NCI-H774 (cell line): ENCODE measurements around the gene ADPRHL1.
"Not testable (repeated sequence)": the region's sequence is repeated elsewhere in the genome, so short reads cannot be mapped to it uniquely, and the experiment has no call there.

Source experiments
- DNase-seq: peaks from one replicate; lab custom pipeline; 2025; lab: John Stamatoyannopoulos, UW

ADPRHL1 gene

DNA sequence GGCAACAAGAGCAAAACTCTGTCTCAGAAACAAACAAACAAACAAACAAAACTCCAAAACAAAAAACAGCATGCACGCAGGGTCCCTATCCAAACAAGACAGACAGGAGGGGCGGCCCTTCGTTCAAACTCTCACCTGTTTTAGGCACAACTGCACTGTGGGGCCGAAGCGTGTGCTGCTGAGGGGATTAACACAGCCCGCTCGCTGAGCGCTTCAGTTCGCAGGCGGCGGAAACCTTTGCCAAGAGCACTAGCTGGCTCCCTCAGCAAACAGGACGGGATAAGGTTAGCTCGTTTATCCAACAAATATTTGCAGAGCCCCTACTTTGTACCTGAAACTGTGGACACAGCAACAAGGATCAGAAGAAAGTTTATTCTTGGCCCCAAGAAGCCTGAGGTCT lies 1.6 kb upstream of the ADPRHL1 start:
- DNase-seq, result no peak

DNA sequence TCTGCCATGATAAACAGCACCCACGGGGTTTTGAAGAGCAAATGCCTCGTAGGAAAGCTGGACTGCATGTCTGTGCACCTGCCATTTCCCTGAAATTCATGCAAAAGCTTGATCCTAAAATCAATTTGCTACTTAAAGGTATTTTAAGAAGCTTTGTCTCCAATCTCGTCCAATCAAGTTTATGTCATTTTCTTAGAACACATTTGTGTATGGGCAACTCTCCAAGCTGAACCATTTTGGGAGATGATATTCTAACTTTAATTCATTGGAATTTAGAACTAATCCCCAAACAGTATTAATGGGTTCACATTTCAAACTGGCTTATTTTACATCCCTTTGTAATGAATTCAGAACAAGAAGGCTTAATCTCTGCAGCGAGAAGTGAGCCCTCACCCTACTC lies 822 bp downstream of the ADPRHL1 start:
- DNase-seq, result no peak

DNA sequence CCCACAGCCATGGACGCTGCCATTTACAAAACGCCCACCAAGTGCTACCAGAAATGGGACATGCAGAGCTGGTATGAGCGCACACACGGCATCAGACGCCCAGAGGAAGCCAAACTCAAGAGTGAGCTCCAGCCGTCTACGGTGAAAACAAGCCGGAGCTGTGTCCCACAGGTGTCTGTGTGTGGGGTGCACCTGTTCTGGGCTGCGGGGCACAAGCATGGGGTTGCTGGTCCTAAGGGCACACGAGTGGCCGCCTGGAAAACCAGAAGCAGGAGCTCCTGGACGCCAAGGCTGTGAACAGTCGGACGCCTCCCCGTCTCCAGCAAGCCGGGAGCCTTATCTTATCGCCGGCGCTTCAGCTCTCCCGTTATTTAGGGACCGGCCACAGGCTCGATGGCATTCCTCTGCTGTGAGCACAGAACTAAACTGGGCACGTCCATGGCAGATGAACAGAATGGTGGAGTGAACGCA lies 1.3 kb downstream of the ADPRHL1 start:
- no peak for DNase-seq

DNA sequence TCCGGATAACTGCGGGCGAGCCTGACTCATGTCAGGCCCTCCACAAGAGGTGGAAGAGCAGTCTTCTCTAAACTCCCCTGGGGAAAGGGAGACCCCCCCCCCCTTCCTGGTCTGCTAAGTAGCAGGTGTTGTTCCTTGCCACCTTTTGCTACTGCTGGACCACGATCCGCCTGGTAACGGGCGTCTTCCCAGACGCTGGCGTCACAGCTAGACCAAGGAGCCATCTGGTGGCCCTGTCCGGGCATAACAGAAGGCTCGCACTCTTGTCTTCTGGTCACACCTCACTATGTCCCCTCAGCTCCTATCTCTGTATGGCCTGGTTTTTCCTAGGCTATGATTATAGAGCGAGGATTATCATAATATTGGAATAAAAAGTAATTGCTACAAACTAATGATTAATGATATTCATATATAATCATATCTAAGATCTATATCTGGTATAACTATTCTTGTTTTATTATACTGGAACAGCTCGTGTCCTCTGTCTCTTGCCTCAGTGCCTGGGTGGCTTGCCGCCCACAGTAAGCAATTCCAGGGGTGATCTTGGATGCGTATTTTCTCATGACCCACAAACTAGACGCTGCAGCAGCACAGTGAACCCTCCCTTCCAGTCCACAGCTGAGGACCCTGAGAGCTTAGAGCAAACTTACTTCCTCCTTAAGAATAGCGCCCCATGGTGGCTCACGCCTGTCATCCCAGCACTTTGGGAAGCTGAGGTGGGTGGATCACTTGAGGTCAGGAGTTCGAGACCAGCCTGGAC lies 2.2 kb downstream of the ADPRHL1 start:
- DNase-seq, result peak; percentile 12

DNA sequence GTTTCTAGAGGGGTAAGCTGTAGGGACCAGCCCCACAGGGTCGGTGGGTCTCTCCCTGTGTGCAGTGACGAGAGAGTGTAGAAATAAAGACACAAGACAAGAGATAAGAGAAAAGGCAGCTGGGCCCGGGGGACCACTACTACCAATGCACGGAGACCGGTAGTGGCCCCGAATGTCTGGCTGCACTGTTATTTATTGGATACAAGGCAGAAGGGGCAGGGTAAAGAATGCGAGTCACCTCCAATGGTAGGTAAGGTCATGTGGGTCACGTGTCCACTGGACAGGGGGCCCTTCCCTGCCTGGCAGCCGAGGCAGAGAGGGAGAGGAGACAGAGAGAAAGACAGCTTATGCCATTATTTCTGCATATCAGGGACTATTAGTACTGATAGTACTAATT lies 2.9 kb downstream of the ADPRHL1 start:
- not testable (repeated sequence) for DNase-seq

DNA sequence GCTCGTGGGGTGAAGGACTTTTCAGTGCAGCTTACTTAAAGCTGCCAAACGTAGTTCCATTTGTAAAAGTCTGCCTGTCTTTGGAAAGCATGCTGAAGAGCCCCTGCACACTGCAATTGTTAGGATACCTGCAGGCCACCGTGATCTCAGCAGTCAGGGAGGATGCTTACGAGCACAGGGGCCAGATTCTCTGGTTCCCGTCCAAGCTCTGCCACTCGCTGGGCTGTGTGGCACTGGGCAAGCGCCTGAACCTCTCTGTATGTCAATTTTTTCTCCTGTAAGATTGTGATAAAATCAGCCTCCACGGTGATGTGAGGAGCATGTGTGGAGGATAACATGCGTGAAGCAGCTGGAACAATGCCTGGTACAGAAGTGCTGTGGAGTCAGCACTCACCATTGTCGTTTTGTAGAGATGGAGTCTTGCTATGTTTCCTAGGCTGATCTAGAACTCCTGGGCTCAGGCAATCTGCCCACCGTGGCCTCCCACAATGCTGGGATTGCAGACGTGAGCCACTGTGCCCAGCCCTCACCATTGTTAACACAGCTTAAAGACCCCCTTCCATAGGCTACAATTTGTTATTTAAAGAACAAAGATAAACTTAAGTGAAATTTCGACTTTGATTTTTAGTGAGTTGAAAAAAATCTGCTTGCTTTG lies 3.5 kb downstream of the ADPRHL1 start:
- DNase-seq, result no peak

DNA sequence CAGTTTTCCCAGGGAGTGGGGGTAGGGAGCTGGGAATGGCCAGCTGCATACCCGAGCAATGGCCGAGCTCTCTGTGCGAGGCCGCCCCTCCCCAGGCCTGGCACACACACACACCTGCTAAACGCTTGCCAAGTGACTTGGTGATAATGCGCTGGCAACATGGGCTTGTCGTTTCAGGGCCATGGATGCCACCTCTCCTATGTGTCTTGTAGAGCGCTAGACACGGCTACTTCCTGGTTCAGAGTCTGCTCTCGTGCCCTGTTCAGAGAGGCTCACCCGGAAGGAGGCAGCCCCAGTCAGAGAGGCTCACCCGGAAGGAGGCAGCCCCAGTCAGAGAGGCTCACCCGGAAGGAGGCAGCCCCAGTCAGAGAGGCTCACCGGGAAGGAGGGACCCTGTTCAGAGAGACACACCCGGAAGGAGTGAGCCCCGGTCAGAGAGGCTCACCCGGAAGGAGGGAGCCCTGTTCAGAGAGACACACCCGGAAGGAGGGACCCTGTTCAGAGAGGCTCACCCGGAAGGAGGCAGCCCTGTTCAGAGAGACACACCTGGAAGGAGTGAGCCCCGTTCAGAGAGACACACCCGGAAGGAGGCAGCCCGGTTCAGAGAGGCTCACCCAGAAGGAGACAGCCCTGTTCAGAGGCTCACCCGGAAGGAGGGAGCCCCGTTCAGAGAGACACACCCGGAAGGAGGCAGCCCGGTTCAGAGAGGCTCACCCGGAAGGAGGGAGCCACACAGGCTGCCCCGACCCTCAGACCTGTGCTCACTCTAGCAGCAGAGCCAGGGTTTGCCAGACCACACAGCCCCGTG lies 4.2 kb downstream of the ADPRHL1 start:
- DNase-seq, result peak; percentile 100

DNA sequence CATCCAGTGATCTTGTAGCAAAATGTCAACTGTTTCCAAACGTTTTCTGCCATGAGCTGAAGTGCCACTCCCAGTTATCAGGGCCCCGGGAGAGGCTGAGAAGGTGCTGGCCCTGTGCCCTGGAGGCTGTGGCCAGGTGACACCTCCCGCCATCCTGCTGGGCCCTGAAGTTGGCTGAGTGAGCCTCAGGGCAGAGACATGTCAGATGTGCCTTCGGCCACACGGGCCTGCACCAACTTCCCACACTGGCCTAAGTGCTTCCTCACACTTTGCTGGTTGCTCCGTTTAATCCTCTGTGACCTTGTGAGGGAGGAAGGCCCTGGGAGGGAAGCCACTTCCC lies 4.8 kb downstream of the ADPRHL1 start:
- DNase-seq, result peak; percentile 75

DNA sequence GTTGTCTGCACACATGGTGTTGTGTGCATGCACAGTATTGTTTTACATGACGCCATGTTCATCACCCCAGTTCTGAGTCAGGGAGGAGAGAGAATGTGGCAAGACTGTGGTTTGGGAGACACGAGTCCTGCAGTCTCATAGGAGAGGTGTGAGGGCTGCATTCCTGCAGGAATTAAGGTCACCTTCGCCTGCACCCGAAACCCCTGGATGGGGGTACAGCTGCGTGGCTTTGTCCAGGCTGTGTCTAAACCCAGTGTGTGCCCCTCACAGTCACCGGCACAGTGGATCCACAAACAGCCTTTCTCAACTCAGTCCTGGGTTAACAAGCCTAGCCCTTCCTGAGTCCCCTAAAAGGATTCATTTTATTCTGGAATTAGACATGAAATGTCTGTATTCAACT lies 5.7 kb downstream of the ADPRHL1 start:
- no peak for DNase-seq

DNA sequence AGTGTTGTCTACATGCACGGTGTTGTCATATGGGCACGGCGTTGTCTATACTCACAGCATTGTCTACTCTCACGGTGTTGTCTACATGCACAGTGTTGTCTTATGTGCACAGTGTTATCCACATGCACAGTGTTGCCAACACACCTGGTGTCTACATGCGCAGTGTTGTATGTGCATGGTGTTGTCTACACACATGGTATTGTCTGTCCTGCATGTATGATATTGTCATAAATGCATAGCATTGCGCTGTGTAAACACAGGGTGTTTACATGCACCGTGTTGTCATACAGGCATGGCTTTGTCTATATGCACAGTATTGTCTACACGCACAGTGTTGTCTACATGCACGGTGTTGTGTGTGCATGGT lies 6.8 kb downstream of the ADPRHL1 start:
- no peak for DNase-seq

DNA sequence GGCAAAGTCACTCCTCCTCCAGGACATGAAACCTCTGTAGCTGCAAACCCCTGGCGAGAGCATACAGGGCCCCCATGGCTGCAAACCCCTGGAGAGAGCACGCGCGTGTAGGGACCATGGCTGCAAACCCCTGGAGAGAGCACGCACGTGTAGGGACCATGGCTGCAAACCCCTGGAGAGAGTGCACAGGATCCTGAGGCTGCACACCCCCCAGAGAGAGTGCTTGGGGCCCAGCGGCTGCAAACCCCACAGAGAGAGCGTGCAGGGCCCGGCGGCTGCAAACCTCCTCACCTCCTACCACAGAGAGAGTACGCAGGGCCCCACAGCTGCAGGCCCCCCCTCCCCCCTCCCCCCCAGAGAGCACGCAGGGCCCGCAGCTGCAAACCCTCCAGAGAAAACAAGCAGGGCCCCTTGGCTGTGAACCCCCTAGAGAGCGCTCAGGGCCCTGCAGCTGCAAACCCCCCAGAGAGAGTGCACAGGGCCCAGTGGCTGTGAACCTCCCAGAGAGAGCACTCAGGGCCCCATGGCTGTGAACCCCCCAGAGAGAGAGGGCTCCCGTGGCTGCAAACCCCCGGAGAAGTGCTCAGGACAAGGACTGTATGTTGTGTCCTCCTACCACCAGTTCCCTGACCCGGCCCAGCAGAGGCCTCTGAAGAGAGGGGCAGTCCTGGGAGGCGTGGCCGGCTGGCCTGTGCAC lies 7.3 kb downstream of the ADPRHL1 start:
- no peak for DNase-seq

DNA sequence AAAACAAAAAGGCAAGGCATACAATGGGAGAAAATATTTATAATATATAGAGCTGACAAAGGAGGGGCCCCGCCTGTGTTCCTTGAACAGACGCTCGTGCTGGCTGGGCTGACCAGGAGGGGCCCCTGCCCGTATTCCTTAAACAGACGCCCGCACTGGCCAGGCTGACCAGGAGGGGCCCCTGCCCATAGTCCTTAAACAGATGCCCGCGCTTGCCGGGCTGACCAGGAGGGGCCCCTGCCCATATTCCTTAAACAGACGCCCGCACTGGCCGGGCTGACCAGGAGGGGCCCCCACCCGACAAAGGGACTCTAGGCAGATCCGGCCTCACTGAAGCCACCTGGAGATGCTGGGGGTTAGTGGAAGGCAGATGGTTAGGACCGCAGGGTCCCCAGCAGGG lies 9.3 kb downstream of the ADPRHL1 start:
- DNase-seq, result no peak

DNA sequence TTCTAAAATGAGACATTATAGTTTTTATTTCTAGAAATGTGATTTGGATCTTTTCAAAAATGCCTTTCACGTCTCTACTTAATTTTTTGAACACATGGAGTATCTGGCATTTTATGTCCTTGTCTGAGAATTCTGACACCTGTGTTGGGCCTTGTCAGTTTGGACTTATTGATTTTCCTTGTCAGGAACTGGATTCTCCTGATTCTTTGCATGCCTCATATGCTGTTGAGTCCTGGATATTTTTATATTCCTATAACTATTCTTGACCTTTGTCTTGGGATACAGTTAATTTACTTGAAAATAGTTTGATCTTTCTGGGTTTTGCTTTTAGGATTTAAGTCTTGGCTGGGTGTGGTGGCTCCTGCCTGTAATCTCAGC lies 10.3 kb downstream of the ADPRHL1 start:
- no peak for DNase-seq

DNA sequence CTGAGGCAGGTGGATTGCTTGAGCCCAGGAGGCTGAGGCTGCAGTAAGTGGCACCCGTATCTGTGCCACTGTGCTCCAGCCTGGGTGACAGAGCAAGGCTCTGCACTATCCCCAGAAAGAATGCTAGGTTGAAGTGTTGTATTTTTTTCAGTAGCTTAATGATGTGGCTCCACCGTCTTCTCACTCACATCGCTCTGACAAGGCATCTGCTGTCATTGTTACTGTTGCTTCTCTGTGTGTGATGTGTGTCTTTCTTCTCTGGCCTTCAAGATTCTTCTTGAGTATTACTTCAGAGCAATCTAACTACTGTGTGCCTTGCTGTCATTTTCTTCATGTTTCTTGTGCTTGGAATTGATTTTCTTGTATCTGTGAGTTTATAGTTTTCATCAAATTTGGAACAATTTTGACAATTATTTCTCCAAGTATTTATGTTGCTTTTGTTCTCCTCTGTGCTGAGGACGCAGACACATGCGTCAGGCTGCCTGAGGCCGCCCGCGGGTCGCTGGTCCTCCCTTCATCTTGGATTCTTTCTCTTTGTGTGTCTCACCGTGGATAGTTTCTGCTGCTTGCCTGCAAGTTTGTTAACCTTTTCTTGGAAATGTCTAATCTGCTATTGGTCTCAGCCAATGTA lies 10.8 kb downstream of the ADPRHL1 start:
- no peak for DNase-seq

DNA sequence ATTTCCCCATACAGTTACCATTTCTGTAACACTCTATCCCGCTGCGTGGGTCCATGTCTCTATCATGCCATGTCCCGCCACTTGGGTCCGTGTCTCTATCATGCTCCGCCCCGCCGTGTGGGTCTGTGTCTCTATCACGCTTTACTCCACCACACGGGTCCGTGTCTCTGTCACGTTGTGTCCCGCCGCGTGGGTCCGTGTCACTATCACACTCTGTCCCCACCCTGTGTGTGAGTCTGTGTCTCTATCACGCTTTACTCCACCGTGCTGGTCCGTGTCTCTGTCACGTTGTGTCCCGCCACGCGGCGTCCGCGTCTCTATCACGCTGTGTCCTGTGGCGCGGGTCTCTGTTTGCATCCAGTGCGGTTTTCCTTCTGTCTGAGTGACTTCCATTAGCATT lies 11.6 kb downstream of the ADPRHL1 start:
- DNase-seq, result no peak

DNA sequence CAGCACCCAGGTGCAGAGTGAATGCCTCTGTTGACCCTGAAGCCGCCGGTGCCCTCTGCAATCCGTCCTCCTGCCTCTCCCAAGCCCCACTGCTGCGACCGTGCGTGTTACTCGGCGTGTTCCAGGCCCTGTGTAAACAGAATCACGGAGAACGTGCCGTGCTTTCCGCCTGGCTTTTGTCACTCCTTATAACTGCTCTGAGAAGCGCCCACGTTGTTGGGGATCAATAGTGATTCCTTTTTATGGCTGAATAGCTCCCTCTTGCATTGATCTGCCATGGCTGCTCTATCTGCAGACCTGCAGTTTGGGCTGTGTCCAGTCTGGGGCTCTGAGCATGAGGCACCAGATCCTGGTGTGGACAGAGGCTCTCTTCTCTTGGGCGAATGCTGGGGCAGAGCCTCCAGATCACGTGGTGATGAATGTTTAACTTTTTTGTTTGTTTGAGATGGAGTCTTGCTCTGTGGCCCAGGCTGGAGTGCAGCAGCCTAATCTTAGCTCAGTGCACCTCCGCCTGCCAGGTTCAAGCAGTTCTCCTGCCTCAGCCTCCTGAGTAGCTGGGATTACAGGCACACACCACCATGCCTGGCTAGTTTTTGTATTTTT lies 15.8 kb downstream of the ADPRHL1 start:
- DNase-seq, result peak; percentile 25

DNA sequence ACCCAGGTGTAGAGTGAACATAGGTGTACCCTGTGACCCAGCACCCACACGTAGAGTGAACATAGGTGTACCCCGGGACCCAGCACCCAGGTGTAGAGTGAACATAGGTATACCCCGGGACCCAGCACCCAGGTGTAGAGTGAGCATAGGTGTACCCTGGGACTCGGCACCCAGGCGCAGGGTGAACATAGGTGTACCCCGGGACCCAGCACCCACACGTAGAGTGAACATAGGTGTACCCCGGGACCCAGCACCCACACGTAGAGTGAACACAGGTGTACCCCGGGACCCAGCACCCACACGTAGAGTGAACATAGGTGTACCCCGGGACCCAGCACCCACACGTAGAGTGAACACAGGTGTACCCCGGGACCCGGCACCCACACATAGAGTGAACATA lies 16.4 kb downstream of the ADPRHL1 start:
- DNase-seq, result not testable (repeated sequence)

DNA sequence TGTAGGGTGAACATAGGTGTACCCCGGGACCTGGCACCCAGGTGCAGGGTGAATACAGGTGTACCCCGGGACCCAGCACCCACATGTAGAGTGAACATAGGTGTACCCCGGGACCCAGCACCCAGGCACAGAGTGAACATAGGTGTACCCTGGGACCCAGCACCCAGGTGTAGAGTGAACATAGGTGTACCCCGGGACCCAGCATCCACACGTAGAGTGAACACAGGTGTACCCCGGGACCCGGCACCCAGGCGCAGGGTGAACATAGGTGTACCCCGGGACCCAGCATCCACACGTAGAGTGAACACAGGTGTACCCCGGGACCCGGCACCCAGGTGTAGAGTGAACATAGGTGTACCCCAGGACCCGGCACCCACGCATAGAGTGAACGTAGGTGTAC lies 17.4 kb downstream of the ADPRHL1 start:
- DNase-seq, result not testable (repeated sequence)

DNA sequence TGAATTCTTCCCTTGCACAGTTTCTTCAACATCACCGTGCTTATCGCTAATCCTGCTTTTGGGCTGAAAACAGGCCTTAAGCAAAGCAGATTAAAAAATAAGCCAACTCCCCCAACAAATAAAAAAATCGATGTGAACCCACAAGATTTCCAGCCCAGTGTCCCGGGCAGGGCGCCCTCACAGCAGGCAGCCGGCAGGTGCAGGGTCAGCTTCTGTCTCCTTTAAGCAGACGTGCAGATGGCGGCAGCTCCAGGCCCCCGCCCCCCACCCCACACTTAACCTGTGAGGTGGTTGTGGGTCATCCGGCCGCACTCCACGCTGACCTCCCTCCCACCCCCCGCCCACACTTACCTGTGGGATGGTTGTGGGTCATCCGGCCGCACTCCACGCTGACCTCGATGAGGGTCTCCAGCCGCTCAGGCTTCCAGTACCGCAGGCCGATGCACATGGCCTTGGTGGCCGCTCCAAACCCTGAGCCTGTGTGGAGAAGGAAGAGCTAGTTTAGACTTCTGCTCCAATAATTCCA lies 19.8 kb downstream of the ADPRHL1 start:
- DNase-seq, result no peak

DNA sequence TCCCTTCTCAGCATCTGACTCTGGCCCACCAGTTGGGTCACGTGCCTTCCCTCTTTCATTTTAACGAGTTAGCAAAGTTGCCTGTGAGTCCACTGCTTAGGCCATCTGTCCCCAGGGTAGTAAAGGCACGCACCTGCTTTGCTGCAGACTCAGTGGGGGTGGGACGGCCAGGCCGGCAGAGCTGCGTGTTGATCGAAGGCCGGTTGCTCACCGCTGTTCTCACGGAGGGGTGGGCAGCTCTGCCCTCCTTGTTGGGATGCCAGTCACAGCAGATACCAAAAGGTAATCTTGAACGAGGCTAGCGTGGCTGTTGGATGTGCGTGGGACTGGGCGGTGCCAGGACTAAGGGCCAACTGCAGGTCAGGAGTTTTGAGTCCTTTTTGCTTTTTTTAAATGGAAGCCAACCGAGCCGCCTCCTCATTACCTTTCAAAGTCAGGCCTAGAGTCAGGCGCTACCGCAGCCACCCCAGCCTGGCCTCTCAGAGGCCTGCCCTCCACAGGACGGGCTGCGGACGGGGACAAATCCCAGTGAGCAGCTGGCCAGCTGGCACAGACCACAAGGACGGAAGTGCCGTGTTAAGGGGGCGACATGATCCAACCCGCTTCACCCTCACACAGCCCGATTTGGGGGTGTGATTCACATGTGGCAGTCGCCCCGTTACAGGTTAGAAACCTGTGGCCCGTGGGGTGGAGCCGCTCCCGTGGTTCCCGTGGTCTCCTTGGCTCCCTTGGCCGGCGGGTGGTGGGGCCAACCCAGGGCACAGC lies 20.6 kb downstream of the ADPRHL1 start:
- DNase-seq, result no peak

DNA sequence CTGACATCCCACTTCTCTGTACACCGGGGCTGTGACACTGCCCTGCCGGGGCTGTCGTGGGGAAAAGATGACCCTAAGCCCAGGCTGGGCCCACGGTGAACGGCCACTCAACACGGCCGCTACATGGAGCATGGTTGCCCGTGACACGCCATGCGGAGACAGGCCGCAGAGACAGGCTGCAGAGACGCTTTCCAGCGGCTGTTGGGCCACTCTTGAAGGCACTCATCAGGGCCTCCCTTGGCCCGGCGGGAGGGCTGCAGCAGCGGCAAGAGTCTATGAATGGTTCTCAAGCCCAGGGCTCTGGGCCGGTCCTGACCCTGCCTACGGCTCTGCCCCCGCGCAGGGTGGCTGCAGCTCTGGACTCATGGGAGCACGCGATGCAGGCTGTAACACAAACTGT lies 22.1 kb downstream of the ADPRHL1 start:
- no peak for DNase-seq
